GM18517 (cell line): ENCODE data around the gene DDX54.

Experiments
- ATAC-seq: cut with Tn5 transposase; IDR thresholded peaks from one replicate; pipeline ENCODE4 v1.9.1; 2021; ENCODE audit warnings: mild to moderate bottlenecking, moderate library complexity; ENCODE audit not compliant: unreplicated experiment

DDX54 gene

GRCh38 chr12:113165521-113166450, 19.5 kb downstream of the DDX54 start:
- no peak for ATAC-seq

- no peak for ATAC-seq
Observed at GRCh38 chr12:113164014-113164413, 21.3 kb downstream of the DDX54 start.

GRCh38 chr12:113163030-113163360, 22.3 kb downstream of the DDX54 start:
- ATAC-seq: no peak

- ATAC-seq: no peak
Observed at GRCh38 chr12:113162102-113163029, 22.9 kb downstream of the DDX54 start.

GRCh38 chr12:113161415-113162016, 23.8 kb downstream of the DDX54 start:
- ATAC-seq: no peak

GRCh38 chr12:113159937-113160336, 25.3 kb downstream of the DDX54 start:
- no peak for ATAC-seq

GRCh38 chr12:113158439-113159203, 26.7 kb downstream of the DDX54 start:
- ATAC-seq: no peak

GRCh38 chr12:113157218-113157859, 27.9 kb downstream of the DDX54 start:
- ATAC-seq: no peak

GRCh38 chr12:113155646-113156045, 29.6 kb downstream of the DDX54 start:
- no peak for ATAC-seq

- no peak for ATAC-seq
Observed at GRCh38 chr12:113155060-113155459, 30.2 kb downstream of the DDX54 start.

GRCh38 chr12:113154351-113154973, 30.8 kb downstream of the DDX54 start:
- no peak for ATAC-seq

GRCh38 chr12:113152835-113153814, 32.2 kb downstream of the DDX54 start:
- no peak for ATAC-seq

GRCh38 chr12:113152196-113152834, 33.0 kb downstream of the DDX54 start:
- ATAC-seq: no peak

GRCh38 chr12:113151655-113152054, 33.6 kb downstream of the DDX54 start:
- ATAC-seq: no peak

GRCh38 chr12:113149361-113150150, 35.7 kb downstream of the DDX54 start, which contains the start of gene CFAP73:
Gene CFAP73, plus strand, starts transcription at chr12:113149724. Its CDS starts 134 bp downstream, at chr12:113149858.
- no peak for ATAC-seq

- ATAC-seq: no peak
Observed at GRCh38 chr12:113146999-113147398, 38.3 kb downstream of the DDX54 start.
